ENCODE measurements around the gene KCNA2. TPM values are rescaled to one million over a fixed set of nuclear protein-coding genes. Genes with fewer than 3 reads are reported as not detected.

Gene KCNA2
- total RNA-seq, 1 experiment from 2014 or later: not detected

GRCh38 chr1:110593902-110594301 is 12.3 kb downstream of the KCNA2 start:
- Histone ChIP-seq H3K4me2 (ENCODE audit: low read depth, low read length, poor library complexity, severe bottlenecking) (no peak overlapping the region), H3K36me3 (ENCODE audit: insufficient read depth, low read length) (no peaks in the 10 kb centered on the region), H3K79me2 (ENCODE audit: low read length) (no peaks in the 10 kb centered on the region), H3K9me3 (ENCODE audit: low read length) (no peaks in the 10 kb centered on the region), H4K20me1 (ENCODE audit: insufficient read depth, low read depth, low read length) (no peaks in the 10 kb centered on the region), H2AFZ (ENCODE audit: low read length) (no peak overlapping the region), H3K4me3 (ENCODE audit: low read length) (no peak overlapping the region), H3K9ac (ENCODE audit: low read length) (no peak overlapping the region), H3K4me1 (ENCODE audit: low read length) (peaks cover 16% of the 10 kb centered on the region), H3K9me2 (replicated peaks; ENCODE audit: insufficient read depth, low read length) (no peaks in the 10 kb centered on the region), H3K27me3 (ENCODE audit: low read length) (no peaks in the 10 kb centered on the region), H3K27ac (ENCODE audit: low read length) (no peak overlapping the region)
- DNase-seq: no peak

GRCh38 chr1:110591956-110592355 is 14.2 kb downstream of the KCNA2 start:
- Histone ChIP-seq H3K4me1 (ENCODE audit: low read length) (peaks cover 16% of the 10 kb centered on the region), H3K36me3 (ENCODE audit: insufficient read depth, low read length) (no peaks in the 10 kb centered on the region)
- DNase-seq: no peak

GRCh38 chr1:110588991-110589390 is 17.2 kb downstream of the KCNA2 start:
- H3K9ac ChIP-seq (ENCODE audit: low read length): no peak overlapping the region
- no peak overlapping the region for H2AFZ ChIP-seq (ENCODE audit: low read length)
- H3K79me2 ChIP-seq (ENCODE audit: low read length): no peaks in the 10 kb centered on the region
- no peaks in the 10 kb centered on the region for H3K36me3 ChIP-seq (ENCODE audit: insufficient read depth, low read length)
- no peak overlapping the region for H3K27ac ChIP-seq (ENCODE audit: low read length)
- no peak for DNase-seq
- H3K9me2 ChIP-seq (replicated peaks; ENCODE audit: insufficient read depth, low read length): no peaks in the 10 kb centered on the region
- H4K20me1 ChIP-seq (ENCODE audit: insufficient read depth, low read depth, low read length): no peaks in the 10 kb centered on the region
- H3K27me3 ChIP-seq (ENCODE audit: low read length): no peaks in the 10 kb centered on the region
- H3K4me3 ChIP-seq (ENCODE audit: low read length): no peak overlapping the region
- no peak overlapping the region for H3K4me2 ChIP-seq (ENCODE audit: low read depth, low read length, poor library complexity, severe bottlenecking)
- peaks cover 45% of the 10 kb centered on the region for H3K4me1 ChIP-seq (ENCODE audit: low read length)
- no peaks in the 10 kb centered on the region for H3K9me3 ChIP-seq (ENCODE audit: low read length)

More at GRCh38 chr1:110591956-110592355, 14.2 kb downstream of the KCNA2 start:
- no peaks in the 10 kb centered on the region for H3K9me2 ChIP-seq (replicated peaks; ENCODE audit: insufficient read depth, low read length)
- H3K27ac ChIP-seq (ENCODE audit: low read length): no peak overlapping the region
- H3K4me3 ChIP-seq (ENCODE audit: low read length): no peak overlapping the region
- H3K27me3 ChIP-seq (ENCODE audit: low read length): no peaks in the 10 kb centered on the region
- H2AFZ ChIP-seq (ENCODE audit: low read length): no peak overlapping the region
- no peaks in the 10 kb centered on the region for H3K9me3 ChIP-seq (ENCODE audit: low read length)
- no peaks in the 10 kb centered on the region for H3K79me2 ChIP-seq (ENCODE audit: low read length)
- H3K4me2 ChIP-seq (ENCODE audit: low read depth, low read length, poor library complexity, severe bottlenecking): no peak overlapping the region
- no peak overlapping the region for H3K9ac ChIP-seq (ENCODE audit: low read length)
- H4K20me1 ChIP-seq (ENCODE audit: insufficient read depth, low read depth, low read length): no peaks in the 10 kb centered on the region

GRCh38 chr1:110588486-110588885 is 17.7 kb downstream of the KCNA2 start:
- peaks cover 45% of the 10 kb centered on the region for H3K4me1 ChIP-seq (ENCODE audit: low read length)
- H3K4me2 ChIP-seq (ENCODE audit: low read depth, low read length, poor library complexity, severe bottlenecking): no peak overlapping the region
- no peaks in the 10 kb centered on the region for H3K79me2 ChIP-seq (ENCODE audit: low read length)
- no peak overlapping the region for H3K9ac ChIP-seq (ENCODE audit: low read length)
- H2AFZ ChIP-seq (ENCODE audit: low read length): no peak overlapping the region
- DNase-seq: no peak
- H3K27ac ChIP-seq (ENCODE audit: low read length): no peak overlapping the region
- H3K27me3 ChIP-seq (ENCODE audit: low read length): no peaks in the 10 kb centered on the region
- no peaks in the 10 kb centered on the region for H3K9me2 ChIP-seq (replicated peaks; ENCODE audit: insufficient read depth, low read length)
- no peaks in the 10 kb centered on the region for H3K9me3 ChIP-seq (ENCODE audit: low read length)
- no peaks in the 10 kb centered on the region for H4K20me1 ChIP-seq (ENCODE audit: insufficient read depth, low read depth, low read length)
- H3K4me3 ChIP-seq (ENCODE audit: low read length): no peak overlapping the region
- H3K36me3 ChIP-seq (ENCODE audit: insufficient read depth, low read length): no peaks in the 10 kb centered on the region

GRCh38 chr1:110587906-110588305 is 18.3 kb downstream of the KCNA2 start:
- Histone ChIP-seq H3K27ac (ENCODE audit: low read length) (no peak overlapping the region), H4K20me1 (ENCODE audit: insufficient read depth, low read depth, low read length) (no peaks in the 10 kb centered on the region), H3K4me1 (ENCODE audit: low read length) (peaks cover 50% of the 10 kb centered on the region), H3K27me3 (ENCODE audit: low read length) (no peaks in the 10 kb centered on the region), H3K4me3 (ENCODE audit: low read length) (no peak overlapping the region), H3K9me2 (replicated peaks; ENCODE audit: insufficient read depth, low read length) (no peaks in the 10 kb centered on the region), H3K4me2 (ENCODE audit: low read depth, low read length, poor library complexity, severe bottlenecking) (no peak overlapping the region), H3K9me3 (ENCODE audit: low read length) (no peaks in the 10 kb centered on the region), H3K36me3 (ENCODE audit: insufficient read depth, low read length) (no peaks in the 10 kb centered on the region), H2AFZ (ENCODE audit: low read length) (no peak overlapping the region), H3K79me2 (ENCODE audit: low read length) (no peaks in the 10 kb centered on the region), H3K9ac (ENCODE audit: low read length) (no peak overlapping the region)
- no peak for DNase-seq

- DNase-seq: no peak
- no peak overlapping the region for H3K4me3 ChIP-seq (ENCODE audit: low read length)
- H3K4me2 ChIP-seq (ENCODE audit: low read depth, low read length, poor library complexity, severe bottlenecking): no peak overlapping the region
- no peak overlapping the region for H3K9ac ChIP-seq (ENCODE audit: low read length)
- no peak overlapping the region for H2AFZ ChIP-seq (ENCODE audit: low read length)
- H3K27ac ChIP-seq (ENCODE audit: low read length): no peak overlapping the region
- peaks cover 65% of the 10 kb centered on the region for H3K4me1 ChIP-seq (ENCODE audit: low read length)
- H3K79me2 ChIP-seq (ENCODE audit: low read length): no peaks in the 10 kb centered on the region
- no peaks in the 10 kb centered on the region; the same call in 1 of the 2 replicates for H3K27me3 ChIP-seq (ENCODE audit: low read length)
- H3K9me3 ChIP-seq (ENCODE audit: low read length): no peaks in the 10 kb centered on the region
- no peaks in the 10 kb centered on the region for H3K36me3 ChIP-seq (ENCODE audit: insufficient read depth, low read length)
- H3K9me2 ChIP-seq (replicated peaks; ENCODE audit: insufficient read depth, low read length): no peaks in the 10 kb centered on the region
- no peaks in the 10 kb centered on the region for H4K20me1 ChIP-seq (ENCODE audit: insufficient read depth, low read depth, low read length)
Measured at GRCh38 chr1:110585481-110585880, 20.7 kb downstream of the KCNA2 start.

- no peaks in the 10 kb centered on the region for H4K20me1 ChIP-seq (ENCODE audit: insufficient read depth, low read depth, low read length)
- no peaks in the 10 kb centered on the region for H3K9me3 ChIP-seq (ENCODE audit: low read length)
- H3K9me2 ChIP-seq (replicated peaks; ENCODE audit: insufficient read depth, low read length): no peaks in the 10 kb centered on the region
- H3K27ac ChIP-seq (ENCODE audit: low read length): peak overlapping the region; percentile 71
- H3K27me3 ChIP-seq (ENCODE audit: low read length): no peaks in the 10 kb centered on the region; the same call in 1 of the 2 replicates
- H3K9ac ChIP-seq (ENCODE audit: low read length): no peak overlapping the region; the same call in 1 of the 2 replicates
- H3K4me2 ChIP-seq (ENCODE audit: low read depth, low read length, poor library complexity, severe bottlenecking): peak overlapping the region; percentile 74
- peaks cover 69% of the 10 kb centered on the region for H3K4me1 ChIP-seq (ENCODE audit: low read length)
- no peak overlapping the region for H2AFZ ChIP-seq (ENCODE audit: low read length)
- H3K79me2 ChIP-seq (ENCODE audit: low read length): no peaks in the 10 kb centered on the region
- H3K36me3 ChIP-seq (ENCODE audit: insufficient read depth, low read length): no peaks in the 10 kb centered on the region
- H3K4me3 ChIP-seq (ENCODE audit: low read length): 0 out of 2 replicates have a peak overlapping the region, but pooled peaks have one; percentile 11
- DNase-seq: no peak
Measured at GRCh38 chr1:110584045-110584444, 22.1 kb downstream of the KCNA2 start.

- H3K9me2 ChIP-seq (replicated peaks; ENCODE audit: insufficient read depth, low read length): no peaks in the 10 kb centered on the region
- H3K79me2 ChIP-seq (ENCODE audit: low read length): no peaks in the 10 kb centered on the region
- DNase-seq: no peak
- peak overlapping the region; percentile 71 for H3K27ac ChIP-seq (ENCODE audit: low read length)
- no peaks in the 10 kb centered on the region; the same call in 1 of the 2 replicates for H3K27me3 ChIP-seq (ENCODE audit: low read length)
- peak overlapping the region; percentile 11; the same call in 1 of the 2 replicates for H3K4me3 ChIP-seq (ENCODE audit: low read length)
- no peak overlapping the region for H2AFZ ChIP-seq (ENCODE audit: low read length)
- peak overlapping the region; percentile 74 for H3K4me2 ChIP-seq (ENCODE audit: low read depth, low read length, poor library complexity, severe bottlenecking)
- no peaks in the 10 kb centered on the region for H3K36me3 ChIP-seq (ENCODE audit: insufficient read depth, low read length)
- peaks cover 69% of the 10 kb centered on the region for H3K4me1 ChIP-seq (ENCODE audit: low read length)
- no peak overlapping the region; the same call in 1 of the 2 replicates for H3K9ac ChIP-seq (ENCODE audit: low read length)
- H3K9me3 ChIP-seq (ENCODE audit: low read length): no peaks in the 10 kb centered on the region
- H4K20me1 ChIP-seq (ENCODE audit: insufficient read depth, low read depth, low read length): no peaks in the 10 kb centered on the region
Measured at GRCh38 chr1:110583505-110583904, 22.7 kb downstream of the KCNA2 start.
